NCI-H82 treated with DMSO at 0.1 percent for 48 hours (cell line): ENCODE measurements around the gene COL6A5.
"Not testable (repeated sequence)": the region's sequence is repeated elsewhere in the genome, so short reads cannot be mapped to it uniquely, and the experiment has no call there.

ENCODE experiments used
- DNase-seq: peaks from one replicate; lab custom pipeline; 2025; ENCODE audit not compliant: unreplicated experiment; lab: John Stamatoyannopoulos, UW

The COL6A5 gene

DNA sequence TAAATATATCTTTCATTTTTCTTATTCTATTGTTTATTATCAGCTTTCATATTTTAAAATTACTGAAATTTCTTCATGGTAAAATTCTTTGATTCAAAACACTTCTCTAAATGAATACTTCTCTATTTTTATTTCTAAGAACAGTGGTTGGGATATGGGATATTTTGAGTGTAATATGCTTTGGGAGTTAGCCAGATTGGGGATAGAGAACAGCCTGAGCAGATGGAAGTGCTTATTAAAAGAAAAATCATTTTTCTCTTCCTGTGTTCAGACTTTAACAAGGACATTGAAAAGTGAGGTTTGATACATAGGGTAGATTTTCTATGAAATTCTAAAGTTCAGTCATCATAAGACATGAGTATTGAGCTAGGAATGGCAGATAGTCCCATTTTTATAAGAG, 84.8 kb downstream of the COL6A5 start:
- DNase-seq, result no peak

DNA sequence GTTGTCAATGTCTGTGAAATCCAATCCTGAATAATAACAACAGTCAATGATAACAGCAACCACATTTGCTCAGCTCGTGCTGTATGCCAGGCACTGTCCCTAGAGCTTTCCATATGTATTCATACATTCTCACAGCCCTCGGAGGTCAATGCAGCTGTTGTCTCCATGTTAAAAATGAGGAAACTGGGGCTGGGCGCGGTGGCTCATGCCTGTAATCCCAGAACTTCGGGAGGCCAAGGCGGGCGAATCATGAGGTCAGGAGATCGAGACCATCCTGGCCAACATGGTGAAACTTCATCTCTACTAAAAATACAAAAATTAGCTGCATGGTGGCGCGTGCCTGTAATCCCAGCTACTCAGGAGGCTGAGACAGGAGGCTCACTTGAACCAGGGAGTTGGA, 86.6 kb downstream of the COL6A5 start:
- not testable (repeated sequence) for DNase-seq

DNA sequence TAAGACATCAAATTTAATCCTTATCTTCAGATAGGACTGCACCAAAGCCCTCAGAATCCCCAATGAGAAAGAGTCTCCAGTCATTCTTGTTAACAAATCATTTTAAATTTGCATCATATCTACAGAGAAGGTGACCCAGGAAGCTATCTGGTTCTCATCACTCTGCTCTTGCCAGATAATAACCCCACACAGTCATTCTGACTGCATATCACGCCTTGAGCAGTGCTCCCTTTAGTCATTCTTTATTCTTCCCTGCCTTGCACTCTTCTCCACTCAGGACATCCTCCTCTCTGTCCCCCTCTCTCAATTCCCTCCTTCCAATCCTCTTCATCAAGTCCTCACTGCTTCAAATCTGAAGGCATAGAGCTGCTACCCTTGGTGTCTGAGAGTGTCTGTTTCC, 87.8 kb downstream of the COL6A5 start:
- DNase-seq, result no peak

DNA sequence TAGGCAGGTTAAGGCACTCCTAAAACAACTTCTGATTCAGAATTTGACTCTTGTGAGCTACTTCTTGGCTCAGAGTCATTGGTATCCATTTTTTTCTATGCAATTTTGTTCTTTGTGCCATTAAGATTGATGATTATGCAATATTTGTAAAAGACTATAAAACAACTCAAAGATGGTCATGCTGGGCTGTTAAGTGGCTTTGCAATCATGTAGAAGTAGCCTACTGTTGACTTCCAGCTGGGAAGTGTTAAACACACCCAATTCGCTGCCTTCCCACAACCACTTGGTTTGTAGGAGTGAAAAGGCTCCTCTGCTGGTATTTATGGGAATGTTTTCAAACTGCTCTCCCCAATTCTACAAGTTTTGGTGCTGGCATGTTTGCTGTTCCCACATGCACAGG, 96.8 kb downstream of the COL6A5 start:
- no peak for DNase-seq

DNA sequence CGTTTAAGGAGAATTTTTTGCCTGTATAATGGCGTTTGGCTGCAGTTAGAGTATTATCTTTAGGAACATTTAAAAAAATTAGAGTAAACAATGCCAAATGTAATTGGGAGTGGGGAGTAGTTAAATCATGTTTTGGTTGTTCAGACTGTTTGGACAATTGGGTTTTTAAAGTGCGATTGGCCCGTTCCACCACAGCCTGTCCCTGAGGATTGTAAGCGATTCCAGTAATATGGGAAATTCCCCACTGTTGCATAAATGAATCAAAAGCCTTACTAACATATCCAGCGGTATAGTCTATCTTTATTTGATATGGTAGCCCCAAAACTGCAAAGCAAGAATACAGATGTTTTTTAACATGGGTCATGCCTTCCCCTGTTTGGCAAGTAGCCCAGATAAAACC, 101.4 kb downstream of the COL6A5 start:
- DNase-seq, result not testable (repeated sequence)

DNA sequence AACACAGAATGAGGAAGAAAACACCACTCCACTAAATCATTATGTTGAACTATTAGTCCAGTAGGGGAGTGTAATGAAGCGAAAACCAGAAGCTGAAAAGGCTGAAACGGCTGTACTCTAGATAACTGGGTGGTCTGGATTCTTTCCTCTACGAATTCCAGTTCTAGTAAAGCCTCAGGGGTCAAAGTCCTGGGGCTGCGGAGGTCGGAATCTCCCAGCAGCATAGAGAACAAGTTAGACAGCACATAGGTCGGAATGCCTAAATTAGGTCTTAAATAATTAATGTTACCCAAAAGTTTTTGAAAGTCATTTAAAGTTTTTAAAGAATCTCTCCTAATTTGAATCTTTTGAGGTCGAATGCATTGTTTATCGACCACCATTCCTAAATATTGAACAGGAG, 102.7 kb downstream of the COL6A5 start:
- not testable (repeated sequence) for DNase-seq

DNA sequence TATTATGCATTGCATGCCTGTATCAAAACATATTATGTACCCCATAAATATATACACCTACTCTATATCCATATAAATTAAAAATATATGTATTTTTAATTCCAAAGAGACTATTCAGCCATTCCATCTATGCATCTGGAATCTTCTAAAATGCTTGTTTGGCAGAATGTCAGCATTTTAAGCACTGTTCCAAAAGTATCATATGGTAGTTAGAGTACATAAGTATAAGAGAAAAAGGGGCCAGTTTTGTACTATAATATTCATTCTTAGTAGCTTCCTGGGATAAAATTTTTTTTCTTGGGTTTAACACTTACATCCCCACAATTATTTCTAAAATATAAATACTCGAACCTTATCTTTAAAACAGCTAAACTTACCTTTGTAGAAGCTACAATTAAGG, 111.1 kb downstream of the COL6A5 start:
- DNase-seq, result no peak

DNA sequence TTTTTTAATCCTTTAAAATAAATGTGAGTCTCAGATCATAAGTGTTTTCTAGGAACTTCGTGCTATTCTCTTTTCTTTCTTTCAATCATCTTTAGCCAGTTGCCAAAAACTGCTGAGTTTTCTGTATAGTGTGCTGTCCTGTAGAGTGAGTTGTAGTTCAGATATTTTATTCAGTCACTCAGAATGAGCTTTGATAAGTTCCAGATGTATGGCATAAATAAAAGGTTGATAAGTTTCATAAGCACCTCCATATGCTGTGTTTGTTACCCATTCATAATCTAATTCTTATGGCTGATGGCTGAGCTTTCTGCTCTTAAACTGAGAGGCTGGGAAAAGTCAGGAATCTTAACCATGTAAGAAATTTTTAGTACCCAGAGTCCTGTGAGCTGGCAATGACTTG, 112.2 kb downstream of the COL6A5 start:
- no peak for DNase-seq

DNA sequence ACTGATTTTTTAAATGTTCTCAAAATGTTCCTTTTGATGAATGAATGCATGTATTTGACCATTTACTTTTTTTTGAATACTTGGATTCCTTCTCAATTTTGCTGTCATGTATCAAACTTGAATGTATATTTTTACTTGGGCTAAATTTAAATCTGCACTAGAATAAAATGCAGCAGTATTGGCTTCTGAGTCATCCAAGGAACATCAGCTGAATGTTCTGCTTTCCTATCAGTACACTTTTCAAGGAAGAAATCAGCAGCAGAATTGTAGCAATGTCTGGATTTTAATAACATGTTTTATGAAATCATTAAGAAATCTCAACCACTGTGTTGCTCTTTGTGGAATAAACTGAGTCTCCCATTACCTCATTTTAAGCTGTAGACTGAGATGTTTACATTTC, 114.5 kb downstream of the COL6A5 start:
- DNase-seq, result no peak

DNA sequence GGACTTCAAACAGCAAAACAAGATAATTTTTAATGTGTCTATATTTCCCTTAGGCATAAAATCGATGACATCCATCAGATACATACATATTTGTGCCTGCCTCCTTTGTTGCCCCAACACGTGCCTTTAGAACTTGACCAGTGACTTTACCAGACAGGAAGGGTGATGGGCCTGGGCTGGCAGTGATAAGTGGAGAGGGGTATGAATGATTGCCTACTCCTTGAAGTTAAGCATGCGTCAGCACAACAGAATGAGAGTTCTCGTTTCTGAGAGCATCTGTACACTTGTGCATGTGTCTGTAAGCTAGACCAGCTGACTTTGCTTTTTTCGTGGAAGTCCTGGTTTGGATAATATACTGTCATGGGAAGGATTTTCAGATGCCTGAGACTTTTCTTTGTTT, 116.6 kb downstream of the COL6A5 start:
- no peak for DNase-seq

DNA sequence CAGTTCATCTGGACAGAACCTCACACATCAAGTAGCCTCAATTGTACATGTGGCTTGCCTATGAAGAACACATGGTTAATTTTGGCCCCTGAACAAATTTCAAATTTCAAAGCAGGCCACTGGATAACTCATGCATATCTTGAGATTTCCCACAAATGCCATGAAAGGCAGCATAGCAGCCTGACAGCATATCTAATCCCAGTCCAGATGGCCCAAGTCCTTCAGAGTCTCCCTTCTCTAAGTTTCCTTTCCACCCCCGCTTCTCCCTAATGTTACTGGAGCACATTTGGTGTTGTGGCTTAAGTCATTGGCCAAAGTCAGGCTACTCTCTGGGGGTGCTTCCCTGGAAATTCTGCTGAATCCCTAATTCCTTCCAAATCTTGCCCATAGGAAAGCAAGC, 117.7 kb downstream of the COL6A5 start:
- no peak for DNase-seq

DNA sequence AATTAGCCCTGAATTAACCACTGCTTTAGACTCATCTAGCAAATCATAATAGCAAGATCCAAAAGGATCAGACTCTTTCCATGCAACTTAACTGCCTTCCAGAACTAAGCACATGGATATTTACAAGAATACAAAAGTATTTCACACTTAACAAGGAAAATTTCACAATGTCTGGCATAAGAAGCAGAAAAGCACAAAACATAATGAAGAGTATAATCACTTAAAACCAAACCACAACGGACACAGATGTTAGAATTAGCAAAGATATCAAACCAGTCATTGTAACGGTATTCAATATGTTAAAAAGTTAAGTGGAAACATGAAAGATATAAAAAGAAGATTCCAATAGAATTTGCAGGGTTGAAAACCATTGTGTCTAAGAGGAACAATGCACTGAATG, 120.0 kb downstream of the COL6A5 start:
- no peak for DNase-seq

DNA sequence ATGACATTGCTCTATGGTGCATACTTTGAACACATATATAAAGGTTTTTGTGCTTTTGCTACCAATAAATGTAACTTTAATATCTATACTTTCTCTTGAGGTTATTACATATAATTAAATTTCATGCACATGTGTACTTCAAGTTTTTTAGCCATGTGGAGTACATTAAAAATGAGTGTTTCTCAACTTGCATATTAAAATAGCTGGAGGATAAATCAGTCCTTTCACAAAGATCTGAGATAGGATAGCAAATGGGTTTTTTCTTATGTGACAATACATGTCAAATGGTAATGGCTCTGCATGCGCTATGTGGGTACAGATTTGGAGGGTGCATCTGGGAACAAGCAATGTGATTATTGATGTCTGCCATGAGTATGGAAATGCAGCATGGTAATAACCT, 122.8 kb downstream of the COL6A5 start:
- no peak for DNase-seq

DNA sequence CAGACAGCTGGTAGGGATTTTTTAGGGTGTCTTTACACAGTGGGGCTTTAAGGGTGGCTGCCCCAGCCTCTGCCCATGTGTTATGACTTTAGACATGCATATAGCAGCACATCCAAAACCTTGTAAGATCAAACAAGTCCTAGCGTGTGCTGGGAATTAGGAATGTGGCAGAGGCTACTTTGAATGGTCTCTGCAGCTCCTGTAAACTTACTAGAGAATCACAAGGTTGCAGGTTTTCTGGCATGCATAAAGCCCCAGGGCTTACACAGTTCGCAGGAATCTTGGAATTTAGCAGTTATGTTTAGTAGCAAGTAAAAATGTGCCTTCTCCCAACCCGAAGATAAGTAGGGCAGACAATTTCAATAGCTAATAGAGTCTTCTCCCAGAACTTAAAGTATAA, 124.7 kb downstream of the COL6A5 start:
- DNase-seq, result no peak

DNA sequence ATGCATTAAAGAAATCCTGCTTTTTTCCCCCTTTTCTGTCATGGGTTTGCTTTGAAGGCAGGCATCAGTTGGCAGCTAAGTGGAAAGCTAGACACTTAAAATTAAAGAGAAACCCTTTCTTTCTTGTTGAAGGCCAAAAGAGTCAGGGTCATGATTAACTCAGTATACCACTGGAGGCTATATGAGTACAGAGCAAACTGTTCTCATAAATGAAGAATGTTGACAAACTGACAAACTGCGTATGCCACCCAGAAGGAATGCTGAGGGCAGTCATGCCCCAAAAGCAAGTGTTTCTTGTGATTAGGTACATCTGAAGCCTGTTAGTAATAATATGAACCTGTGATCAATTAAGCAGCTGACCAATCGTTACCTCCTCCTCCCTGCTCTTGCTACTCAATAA, 127.9 kb downstream of the COL6A5 start:
- DNase-seq, result no peak

DNA sequence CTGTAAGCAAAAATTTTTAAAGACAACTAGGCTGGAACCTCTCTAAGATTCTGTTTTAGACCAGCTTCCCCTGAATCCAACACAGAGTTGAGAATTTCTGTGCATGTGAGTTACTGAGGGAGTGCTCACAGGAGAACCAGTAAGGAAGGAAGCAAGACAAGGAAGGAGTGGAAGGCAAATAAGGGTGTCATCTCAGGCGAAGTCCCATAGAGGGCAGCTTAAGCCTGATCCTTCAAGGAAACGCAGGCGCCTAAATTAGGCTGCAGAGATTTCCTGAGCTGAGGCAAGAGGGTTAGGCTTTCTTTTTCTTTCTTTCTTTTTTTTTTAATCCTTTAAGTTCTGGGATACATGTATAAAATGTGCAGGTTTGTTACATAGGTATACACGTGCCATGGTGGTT, 135.3 kb downstream of the COL6A5 start:
- no peak for DNase-seq

DNA sequence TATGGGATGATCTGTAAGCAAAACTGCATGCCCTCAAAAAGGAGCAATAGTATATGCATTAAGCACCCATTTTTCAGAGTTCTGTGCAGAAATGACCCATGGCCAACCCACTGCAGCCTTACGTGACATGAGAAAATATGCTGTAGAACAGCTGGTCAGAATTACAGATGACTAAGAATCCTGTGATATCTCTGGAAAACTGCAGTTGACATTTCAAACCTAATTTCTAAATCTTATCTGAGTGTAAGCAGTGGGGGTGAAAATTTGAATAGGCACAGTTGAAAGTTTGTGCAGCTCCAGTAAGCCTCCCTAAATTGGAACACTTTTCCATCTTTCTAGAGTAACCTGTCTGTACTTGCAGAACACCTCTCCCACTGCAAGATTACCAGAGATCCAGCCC, 142.8 kb downstream of the COL6A5 start:
- no peak for DNase-seq

DNA sequence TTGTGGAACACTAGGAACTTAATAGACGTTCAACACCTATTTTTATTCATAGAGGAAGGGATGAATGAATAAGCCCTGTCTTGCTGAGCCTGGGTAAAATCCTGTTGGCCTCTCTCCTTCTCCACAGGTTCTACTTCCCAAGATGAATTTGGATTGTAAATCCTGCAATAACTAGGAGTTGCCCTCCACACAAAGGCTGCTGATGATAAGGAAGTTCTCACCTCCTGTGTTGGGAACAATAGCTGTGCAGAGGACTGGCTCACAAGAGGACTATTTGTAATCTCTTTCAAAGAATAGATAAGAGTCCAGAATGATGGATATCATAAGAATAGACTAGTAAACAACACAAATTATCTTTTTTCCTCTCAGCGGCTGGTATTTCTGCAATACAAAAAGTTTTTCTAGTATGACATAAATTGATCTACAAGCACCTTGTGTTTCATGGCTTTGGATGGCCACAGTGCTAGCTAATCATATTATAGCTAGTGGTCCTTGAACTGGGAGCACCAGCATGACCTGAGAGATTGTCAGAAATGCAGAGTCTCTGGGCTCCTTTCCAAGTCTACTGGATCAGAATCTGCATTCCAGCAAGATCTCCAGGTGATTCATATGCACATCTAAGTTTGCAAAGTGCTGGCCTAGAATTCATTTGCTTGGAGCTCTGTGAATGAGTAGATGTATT, 143.4 kb downstream of the COL6A5 start:
- no peak for DNase-seq

DNA sequence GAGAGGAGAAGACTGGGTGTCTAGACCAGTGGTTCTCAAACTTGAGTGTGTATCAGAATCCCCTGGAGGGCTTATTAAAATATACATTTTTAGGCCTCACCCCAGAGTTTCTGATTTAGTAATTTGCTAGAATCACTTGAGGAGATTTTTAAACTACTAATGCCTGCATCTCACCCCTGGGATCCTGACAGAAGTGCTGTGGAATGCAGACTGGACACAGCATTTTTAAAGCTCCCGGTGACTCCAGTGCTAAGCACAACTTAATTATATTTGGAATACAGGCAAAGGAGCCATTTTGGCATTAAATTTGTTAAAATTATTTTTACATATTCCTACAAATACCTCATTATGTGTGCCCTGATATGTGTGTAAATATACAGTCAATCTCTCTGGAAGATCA, 144.8 kb downstream of the COL6A5 start:
- no peak for DNase-seq

DNA sequence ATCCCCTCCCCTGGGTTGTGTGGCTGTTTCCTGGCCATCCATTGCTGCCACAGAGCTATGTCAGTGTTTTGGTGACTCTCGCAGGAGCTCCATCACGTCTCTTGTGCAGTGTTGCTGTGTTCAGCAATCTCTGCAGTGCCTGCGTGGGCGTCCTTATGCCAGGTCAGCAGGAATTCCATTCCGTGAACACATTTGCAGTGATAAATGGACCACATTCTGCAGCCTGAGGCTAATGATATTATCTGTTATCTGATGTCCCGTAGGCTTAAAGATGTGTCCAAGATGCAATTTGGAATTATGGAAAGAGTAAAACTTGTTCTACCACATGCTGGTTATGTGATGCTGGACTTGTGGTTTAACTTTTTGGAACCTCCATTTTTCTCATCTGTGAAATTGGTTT, 146.0 kb downstream of the COL6A5 start:
- DNase-seq, result no peak

DNA sequence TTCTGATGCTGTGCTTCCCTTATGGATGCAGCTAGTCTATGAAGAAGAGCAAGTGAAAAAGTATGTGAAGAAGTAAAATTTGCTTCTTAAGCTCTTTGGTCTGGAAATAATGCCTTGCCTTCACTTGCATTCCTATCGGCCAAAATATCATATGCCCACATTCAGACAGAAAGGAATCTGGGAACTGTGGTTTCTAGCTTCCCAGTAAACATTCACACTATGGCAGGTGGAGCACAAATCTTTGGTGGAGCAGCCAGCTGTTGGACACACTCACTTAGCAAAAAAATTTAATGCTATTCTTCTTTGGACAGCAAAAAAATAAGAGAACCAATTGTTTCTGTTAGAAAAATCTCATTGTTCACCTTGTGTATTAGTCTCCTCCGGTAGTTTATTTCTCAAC, 159.2 kb downstream of the COL6A5 start:
- DNase-seq, result no peak

DNA sequence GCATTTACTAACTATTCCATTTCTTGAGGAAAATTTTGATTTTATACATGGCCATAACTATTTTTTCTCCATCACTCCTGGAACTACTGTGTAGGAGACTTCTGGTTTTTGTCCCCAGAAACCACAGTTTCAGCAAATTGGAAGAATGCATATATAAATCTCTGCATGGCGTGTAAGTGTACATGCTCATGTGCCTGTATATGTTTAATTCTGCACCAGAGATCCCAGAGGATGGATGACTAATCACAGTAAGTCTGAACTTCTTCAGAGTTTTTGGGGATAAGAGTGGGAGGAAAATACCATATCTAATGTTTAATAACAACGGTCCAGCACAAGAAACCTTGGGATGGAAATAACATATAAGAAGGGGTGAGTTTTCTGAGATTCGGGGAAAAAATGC, 160.6 kb downstream of the COL6A5 start:
- DNase-seq, result no peak

DNA sequence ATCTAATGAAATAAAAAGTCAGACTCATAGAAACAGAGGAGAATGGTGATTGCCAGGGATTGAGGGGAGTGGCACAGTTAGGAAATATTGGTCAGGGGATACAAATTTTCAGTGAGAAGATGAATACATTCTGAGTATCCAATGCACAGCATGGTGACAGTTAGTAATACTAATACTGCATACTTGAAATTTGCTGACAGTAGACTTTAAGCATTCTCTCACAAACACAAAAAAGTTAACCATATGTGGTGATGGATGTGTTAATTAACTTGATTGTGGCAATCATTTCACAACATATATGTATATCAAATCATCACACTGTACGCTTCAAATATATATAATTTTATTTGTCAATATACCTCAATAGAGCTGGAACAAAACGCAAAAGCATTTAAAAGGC, 162.3 kb downstream of the COL6A5 start:
- DNase-seq, result no peak

DNA sequence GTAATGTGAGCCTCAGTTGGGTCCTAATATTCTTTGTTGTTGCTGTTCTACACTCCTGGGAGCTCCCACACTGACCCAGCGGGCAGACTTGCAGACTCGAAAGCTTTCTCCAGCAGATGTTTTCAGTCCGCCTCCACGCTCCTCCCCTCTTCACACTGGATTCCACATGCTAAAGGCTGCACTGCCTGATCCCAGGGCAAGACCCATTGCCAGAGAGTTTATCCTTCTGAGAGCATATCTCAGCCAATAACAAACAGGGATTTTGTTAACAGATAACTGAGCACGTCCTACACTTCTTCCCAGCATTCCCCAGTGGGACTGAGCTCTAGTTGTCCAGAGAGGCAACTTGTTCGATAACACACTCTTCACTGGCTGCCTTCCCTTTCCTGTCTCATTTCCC, 163.5 kb downstream of the COL6A5 start:
- no peak for DNase-seq
